Kasumi-1 (cell line): Measurements from ENCODE around the gene EIF4E.
"Not testable (repeated sequence)": the region's sequence is repeated elsewhere in the genome, so short reads cannot be mapped to it uniquely, and the experiment has no call there.

Experiments
- DNase-seq, 2 experiments: peaks; one replicate each; lab custom pipeline; 2025; lab: John Stamatoyannopoulos, UW

EIF4E gene

DNA sequence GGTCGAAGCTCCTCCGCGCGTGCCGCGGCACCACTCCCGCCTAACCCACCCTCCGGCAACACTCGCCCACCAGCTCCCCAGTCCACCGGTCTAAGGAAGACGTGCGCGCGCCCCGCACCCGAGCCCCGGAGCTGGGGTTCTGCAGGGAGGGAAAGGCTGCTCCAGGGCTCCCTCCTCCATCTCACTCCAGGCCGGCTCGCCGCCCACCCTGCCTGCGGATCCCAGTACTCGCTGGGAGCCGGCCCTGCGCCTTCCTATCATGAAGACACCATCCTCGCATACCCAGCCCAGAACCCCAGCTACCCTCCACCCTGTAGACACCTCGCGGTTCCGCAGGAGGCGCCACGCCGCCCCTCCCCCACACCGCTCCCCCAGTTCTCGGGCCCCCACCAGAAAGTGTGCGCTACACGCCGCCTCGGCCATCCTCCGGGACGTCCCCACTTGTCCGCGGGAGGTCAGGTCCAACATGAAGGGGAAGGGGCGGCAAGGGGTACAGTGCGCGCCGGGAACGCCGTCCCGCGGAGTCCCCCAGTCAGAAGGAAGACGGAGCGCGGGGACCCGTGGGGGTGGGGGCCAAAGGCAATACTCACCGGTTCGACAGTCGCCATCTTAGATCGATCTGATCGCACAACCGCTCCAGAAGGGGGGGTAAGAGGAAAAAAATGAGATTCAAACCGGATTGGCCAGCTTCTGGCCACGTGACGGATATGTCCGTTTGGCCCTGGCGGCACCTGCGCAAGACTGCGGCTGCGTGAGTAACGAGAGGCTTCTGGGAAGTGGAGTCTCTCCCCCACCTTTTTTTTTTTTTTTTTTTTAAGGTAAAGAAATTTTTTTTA lies at the start of gene EIF4E:
Gene EIF4E (minus strand): TSS at position 629 of the 836 bp plus-strand sequence. CDS start 21 bp downstream, at position 608.
- peak; percentile 96 to 97 for DNase-seq

GRCh38 chr4:98977557-98977956 lies 48.6 kb upstream of the EIF4E start:
- DNase-seq: no peak

DNA sequence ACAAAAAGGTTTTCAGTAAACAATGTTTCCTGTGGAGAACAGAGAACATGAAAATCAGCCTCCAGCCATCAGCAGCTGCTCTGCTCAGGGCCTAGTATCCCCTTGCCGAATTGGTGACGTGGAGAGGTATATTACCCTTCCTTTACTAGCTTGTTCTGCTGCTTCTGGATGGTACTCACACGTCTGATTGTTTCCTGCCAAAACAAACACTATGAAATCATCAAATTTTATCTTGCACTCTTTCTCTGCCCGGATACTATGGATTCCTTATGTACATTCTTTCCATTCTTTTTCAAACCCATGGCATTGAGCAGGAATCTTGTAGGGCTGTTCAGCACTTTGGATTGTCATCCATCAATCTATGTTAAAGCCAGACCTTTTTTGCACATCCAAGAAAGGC lies 47.8 kb upstream of the EIF4E start:
- DNase-seq: no peak

- DNase-seq: peak; percentile 28 to 61
Observed at GRCh38 chr4:98969878-98970785, 41.2 kb upstream of the EIF4E start.

- no peak for DNase-seq
Observed at GRCh38 chr4:98967786-98968329, 38.9 kb upstream of the EIF4E start.

GRCh38 chr4:98966926-98967325 lies 38.0 kb upstream of the EIF4E start:
- DNase-seq: no peak

DNA sequence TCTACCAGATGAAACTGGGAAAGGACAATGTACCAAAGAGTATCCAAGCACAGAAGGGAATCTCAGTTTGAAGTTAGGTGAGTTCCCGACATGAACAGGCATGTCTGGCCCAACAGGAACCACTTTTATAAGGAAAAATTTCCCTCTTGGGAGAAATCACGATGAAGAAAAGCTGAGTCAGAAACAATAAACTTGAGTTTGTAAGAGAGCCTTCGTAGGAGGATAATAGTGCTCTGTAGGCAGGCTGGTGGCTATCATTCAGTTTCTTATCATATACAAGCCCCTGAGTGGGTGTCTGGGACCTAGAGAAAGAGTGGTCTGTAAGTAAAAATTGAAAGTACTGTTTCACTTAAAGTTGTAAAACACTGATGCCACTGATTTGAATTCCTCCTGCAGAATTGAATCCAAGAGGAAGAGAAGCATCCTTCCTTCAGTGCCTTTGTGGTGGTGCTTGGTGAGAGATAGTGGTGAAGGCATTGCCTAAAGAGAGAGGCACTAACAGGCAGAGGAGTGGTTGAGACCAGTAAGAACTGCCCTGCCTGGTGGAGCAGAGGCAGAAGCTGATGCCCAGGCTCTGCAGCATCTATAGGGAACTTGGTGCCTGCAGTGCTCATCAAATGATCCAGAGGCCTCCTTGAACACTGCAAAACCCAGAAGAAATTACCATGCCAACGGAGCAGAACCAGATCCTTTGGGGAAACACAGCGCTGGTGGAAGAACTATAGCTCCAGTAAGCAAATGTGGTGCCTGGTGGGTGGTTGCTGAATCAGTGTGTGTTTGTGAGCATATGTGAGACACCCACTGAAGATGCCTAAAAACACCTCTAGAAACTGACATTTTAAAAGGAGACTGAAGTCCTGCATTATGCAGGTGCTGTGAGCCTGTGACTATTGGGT lies 34.9 kb upstream of the EIF4E start:
- no peak for DNase-seq

- DNase-seq: no peak
Observed at GRCh38 chr4:98961770-98962169, 32.8 kb upstream of the EIF4E start.

DNA sequence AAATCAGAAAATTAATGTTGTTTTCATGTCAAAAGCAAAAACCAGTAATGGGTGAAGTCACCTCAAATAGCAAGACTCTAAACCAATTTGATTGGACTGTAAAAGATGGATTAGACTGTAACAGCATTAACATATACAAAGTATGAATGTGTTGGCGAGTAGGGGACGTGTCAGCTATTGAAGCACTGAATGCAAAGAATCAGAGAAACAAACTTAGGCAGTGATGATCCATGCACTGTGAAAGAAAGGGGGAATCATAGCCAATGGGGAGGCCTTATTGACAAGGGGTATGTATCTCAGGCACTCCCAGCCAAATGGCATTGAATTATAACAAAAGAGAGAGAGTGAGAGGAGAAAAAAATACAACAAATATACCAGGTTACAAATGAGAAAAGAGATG lies 30.5 kb upstream of the EIF4E start:
- DNase-seq: no peak

DNA sequence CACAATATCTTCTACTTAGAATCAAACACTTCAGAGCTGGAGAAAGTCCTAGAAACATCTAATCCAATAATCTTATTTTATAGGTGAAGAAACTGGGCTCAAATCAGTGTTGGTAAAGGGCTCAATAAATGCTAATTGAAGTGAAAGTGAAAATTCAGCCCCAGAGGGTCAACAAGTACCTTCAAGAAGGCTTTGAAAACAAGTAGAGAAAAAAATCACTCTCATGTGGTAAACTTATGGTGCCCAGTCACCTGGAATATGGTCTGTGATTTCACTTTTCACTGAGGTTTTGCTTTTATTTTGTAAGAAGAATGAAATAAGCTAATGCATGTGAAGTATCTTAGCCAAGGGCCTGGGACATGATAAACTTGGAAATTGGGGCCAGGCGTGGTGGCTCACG lies 29.1 kb upstream of the EIF4E start:
- no peak for DNase-seq

GRCh38 chr4:98955229-98955628 lies 26.3 kb upstream of the EIF4E start:
- no peak for DNase-seq

GRCh38 chr4:98951710-98952109 lies 22.8 kb upstream of the EIF4E start:
- DNase-seq: no peak

DNA sequence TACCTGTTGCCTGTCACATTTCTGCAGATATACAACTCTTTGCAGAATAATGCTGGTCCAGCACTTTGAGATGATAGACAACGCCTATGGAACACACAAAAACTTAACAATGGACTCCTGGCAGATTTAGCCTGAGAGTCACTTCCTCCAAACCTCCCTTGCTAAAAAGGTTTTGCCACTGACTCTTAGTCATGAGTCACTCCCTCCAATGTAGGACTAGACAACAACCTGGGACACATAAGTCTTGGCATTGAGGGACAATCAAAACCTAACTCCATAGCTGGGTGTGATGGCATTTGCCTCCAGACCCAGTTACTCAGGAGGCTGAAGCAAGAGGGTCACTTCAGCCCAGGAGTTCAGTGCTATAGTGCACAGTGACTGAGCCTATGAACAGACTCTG lies 22.0 kb upstream of the EIF4E start:
- DNase-seq: no peak

- no peak for DNase-seq
Observed at GRCh38 chr4:98946359-98946758, 17.4 kb upstream of the EIF4E start.

GRCh38 chr4:98945297-98945850 lies 16.4 kb upstream of the EIF4E start:
- no peak for DNase-seq

DNA sequence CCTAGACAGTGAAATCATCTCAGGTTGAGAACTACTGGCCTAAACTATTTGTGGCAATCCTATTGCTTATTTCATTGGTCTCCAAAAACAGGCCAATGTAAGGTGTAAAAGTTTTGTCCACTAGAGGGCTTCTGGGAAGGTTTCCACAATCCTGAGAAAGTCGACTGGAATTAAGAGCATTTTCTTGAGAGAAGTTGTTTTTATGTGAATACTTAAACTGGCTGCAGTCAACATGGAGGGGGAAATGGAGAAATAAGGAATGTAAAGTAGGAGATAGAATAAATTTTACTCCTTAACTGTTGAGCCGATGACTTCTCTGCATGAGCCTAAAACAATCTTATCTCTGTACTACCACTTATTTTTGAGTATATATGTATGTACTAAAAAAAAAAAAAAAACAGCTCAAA lies 11.0 kb upstream of the EIF4E start:
- DNase-seq: peak; percentile 62 to 78

DNA sequence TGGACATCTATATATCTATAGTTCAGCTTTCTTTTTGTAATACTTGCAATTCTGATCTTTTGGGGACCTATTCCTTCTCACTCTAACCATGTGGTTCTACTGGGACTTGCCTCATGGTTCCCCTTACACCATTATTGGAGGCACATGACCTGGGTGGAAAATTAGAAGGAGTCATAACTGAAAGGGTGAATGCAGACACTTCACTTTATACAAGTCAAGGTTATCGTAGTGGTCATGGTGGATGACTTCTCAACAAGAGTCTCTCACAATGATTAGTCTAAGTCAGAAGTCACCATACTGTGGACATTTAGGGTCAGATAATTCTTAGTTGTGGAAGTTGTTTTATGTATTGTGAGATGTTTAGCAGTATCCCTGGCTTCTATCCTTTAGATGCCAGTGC lies 10.5 kb upstream of the EIF4E start:
- DNase-seq: no peak

DNA sequence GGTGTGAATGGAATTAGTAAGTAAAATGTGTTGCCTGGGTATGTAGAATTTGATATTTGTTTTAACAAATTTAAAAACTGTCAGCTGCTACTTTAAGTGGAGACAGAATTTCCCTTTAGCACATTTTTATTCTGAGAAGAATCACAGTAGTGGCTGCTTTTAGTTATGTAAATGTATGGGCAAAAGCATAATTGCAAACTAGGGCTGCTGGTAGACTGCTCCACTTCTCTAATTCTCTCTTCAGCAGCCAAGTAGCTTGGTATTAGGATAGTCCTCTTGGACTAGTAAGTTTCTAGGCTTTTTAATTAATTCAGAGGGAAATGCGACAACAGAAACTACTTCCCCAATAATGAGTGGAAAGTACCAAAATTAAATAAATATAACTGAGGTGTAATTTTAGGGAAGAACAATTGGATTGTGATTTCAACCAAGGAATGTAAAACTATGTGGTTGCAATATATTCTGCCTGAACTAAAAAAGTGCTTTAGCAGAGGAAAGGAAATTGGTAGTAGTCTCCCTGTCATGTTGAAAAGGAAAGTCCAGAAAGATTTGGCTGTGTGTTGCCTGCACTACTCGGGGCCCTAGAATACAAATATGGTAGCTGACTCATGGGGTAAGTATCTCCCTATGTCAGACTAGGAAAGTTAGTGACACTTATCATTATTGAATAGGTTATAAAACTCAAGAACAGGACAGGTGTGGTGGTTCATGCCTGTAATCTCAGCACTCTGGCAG lies 9.2 kb upstream of the EIF4E start:
- no peak for DNase-seq

DNA sequence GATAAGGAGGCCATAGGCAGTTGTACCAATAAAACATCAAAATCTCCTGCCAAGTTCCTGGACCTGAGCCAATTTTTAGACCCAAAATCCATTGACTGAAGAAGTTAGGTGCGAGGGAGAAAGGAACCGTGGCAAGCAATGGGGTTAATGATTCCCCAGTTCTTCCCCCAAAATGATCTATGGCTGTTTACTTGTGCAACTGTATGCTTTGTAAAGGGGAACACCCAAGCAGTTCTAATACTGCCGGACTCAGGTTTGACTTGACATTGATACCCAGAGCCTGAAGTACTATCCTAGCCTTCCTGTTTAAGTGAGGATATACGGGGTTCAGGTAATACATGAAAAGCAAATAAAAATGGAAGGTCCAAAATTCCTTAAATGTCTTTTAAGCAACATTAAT lies 6.7 kb upstream of the EIF4E start:
- DNase-seq: no peak

GRCh38 chr4:98934851-98935250 lies 5.9 kb upstream of the EIF4E start:
- not testable (repeated sequence) for DNase-seq

DNA sequence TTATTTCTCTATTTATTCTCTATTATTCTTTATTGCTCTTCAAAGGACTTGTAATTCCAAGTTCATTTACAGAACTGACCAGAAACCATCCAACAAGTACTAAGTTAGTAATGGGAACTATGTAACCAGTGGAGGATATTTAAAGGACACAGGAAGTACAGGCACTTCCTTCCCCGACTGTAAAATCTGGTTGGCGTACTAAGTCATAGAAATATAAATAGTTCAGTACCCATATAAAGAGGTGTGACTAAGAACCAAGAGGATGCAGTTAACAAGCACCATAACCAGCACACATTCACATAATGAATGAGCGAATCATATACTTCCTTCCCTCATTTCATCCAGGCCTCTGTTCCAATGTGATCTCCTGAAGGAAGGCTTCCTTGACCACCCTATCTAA lies 3.6 kb upstream of the EIF4E start:
- peak; percentile 87 to 90 for DNase-seq
